NCI-H345 treated with DMSO at 0.1 percent for 48 hours (cell line): ENCODE measurements around the gene CEBPB.

Experiments used
- DNase-seq: peaks from one replicate; lab custom pipeline; 2025; ENCODE audit not compliant: unreplicated experiment; lab: John Stamatoyannopoulos, UW

Gene CEBPB

GRCh38 chr20:50210066-50210619 lies 19.5 kb downstream of the CEBPB start:
- DNase-seq = no peak

- no peak for DNase-seq
Measured at GRCh38 chr20:50211091-50211490, 20.5 kb downstream of the CEBPB start.

GRCh38 chr20:50213531-50214106 lies 23.0 kb downstream of the CEBPB start:
- DNase-seq = no peak

GRCh38 chr20:50214226-50215024 lies 23.8 kb downstream of the CEBPB start:
- no peak for DNase-seq

- no peak for DNase-seq
Measured at GRCh38 chr20:50215101-50215690, 24.6 kb downstream of the CEBPB start.

GRCh38 chr20:50215926-50216325 lies 25.3 kb downstream of the CEBPB start:
- no peak for DNase-seq

- DNase-seq = peak; percentile 23
Measured at GRCh38 chr20:50216543-50217206, 26.0 kb downstream of the CEBPB start.

GRCh38 chr20:50217207-50217949 lies 26.7 kb downstream of the CEBPB start:
- DNase-seq = no peak

- no peak for DNase-seq
Measured at GRCh38 chr20:50218987-50219435, 28.4 kb downstream of the CEBPB start.

- DNase-seq = no peak
Measured at GRCh38 chr20:50219600-50219999, 29.0 kb downstream of the CEBPB start.

- no peak for DNase-seq
Measured at GRCh38 chr20:50220093-50220893, 29.7 kb downstream of the CEBPB start.

- DNase-seq = no peak
Measured at GRCh38 chr20:50220894-50221365, 30.3 kb downstream of the CEBPB start.

GRCh38 chr20:50221501-50222308 lies 31.1 kb downstream of the CEBPB start:
- no peak for DNase-seq

GRCh38 chr20:50222309-50223038 lies 31.8 kb downstream of the CEBPB start:
- DNase-seq = no peak

GRCh38 chr20:50223039-50224005 lies 32.7 kb downstream of the CEBPB start:
- DNase-seq = no peak

GRCh38 chr20:50224052-50224451 lies 33.4 kb downstream of the CEBPB start:
- DNase-seq = no peak
